Osteoblast (primary cell): ENCODE data around the gene BIRC7. TPM values are rescaled to one million over a fixed set of nuclear protein-coding genes. Genes with fewer than 3 reads are reported as not detected.

Source experiments
- DNase-seq: peaks from one replicate; pipeline ENCODE4 v3.0.0; 2011; ENCODE audit warnings: low spot score, mixed read lengths; ENCODE audit not compliant: insufficient read length; ENCODE audit errors: missing footprints
- H2AFZ ChIP-seq: 2 replicates; pipeline ENCODE4 v1.6.0; 2011; ENCODE audit warnings: mild to moderate bottlenecking, low read length
- H3K27ac ChIP-seq: 2 replicates; pipeline ENCODE4 v1.5.1; 2011; ENCODE audit warnings: mild to moderate bottlenecking, low read depth, low read length, moderate library complexity
- H3K27me3 ChIP-seq: 2 replicates; pipeline ENCODE4 v1.6.0; 2012; ENCODE audit warnings: mild to moderate bottlenecking, control low read depth, inconsistent platforms, low read length, moderate library complexity; ENCODE audit not compliant: insufficient read depth
- H3K36me3 ChIP-seq: 2 replicates; pipeline ENCODE4 v1.5.1; 2011; ENCODE audit warnings: mild to moderate bottlenecking, low read length, control low read depth, moderate library complexity; ENCODE audit not compliant: insufficient read depth
- H3K4me1 ChIP-seq: 2 replicates; pipeline ENCODE4 v1.5.1; 2011; ENCODE audit warnings: mild to moderate bottlenecking, low read length, control low read depth, moderate library complexity; ENCODE audit not compliant: insufficient read depth
- H3K4me2 ChIP-seq: 2 replicates; pipeline ENCODE4 v1.6.0; 2011; ENCODE audit warnings: mild to moderate bottlenecking, low read length; ENCODE audit not compliant: insufficient read depth
- H3K4me3 ChIP-seq: fragments of 200-600 bp; sonication (generic); 3 replicates; pipeline ENCODE4 v1.5.1; 2012; ENCODE audit warnings: mild to moderate bottlenecking, low read length, inconsistent platforms; ENCODE audit not compliant: insufficient read depth
- H3K79me2 ChIP-seq: 2 replicates; pipeline ENCODE4 v1.6.0; 2012; ENCODE audit warnings: mild to moderate bottlenecking, low read length, control low read depth, inconsistent platforms; ENCODE audit not compliant: insufficient read depth
- H3K9me3 ChIP-seq: 2 replicates; pipeline ENCODE4 v1.5.1; 2011; ENCODE audit warnings: low read depth, low read length, control low read depth
- H4K20me1 ChIP-seq: 2 replicates; pipeline ENCODE4 v1.6.0; 2012; ENCODE audit warnings: mild to moderate bottlenecking, low read length, control low read depth; ENCODE audit not compliant: insufficient read depth
- CTCF ChIP-seq: IDR thresholded peaks from 2 replicates; pipeline ENCODE4 v1.5.1; 2011; ENCODE audit warnings: mild to moderate bottlenecking, low read depth, low read length, moderate library complexity; ENCODE audit errors: extremely low read depth
- total RNA-seq: library from RNA; depleted of rRNA; stranded (reverse); fragments of >200 nt; gene quantifications from 2 replicates; pipeline ENCODE4 v1.2.3, GENCODE V29; 2012

Gene BIRC7
- total RNA-seq, 1 donor, result under 0.01 TPM

- Histone ChIP-seq H3K9me3 (no peaks in the 10 kb centered on the region), H3K27ac (no peak overlapping the region), H4K20me1 (peaks cover 45% of the 10 kb centered on the region), H3K4me2 (no peak overlapping the region), H3K36me3 (peaks cover 16% of the 10 kb centered on the region), H3K4me1 (no peaks in the 10 kb centered on the region), H3K4me3 (no peak overlapping the region), H2AFZ (no peak overlapping the region), H3K79me2 (peaks cover 36% of the 10 kb centered on the region), H3K27me3 (no peaks in the 10 kb centered on the region)
- no peak for TF ChIP-seq CTCF
- peak; percentile 55 for DNase-seq
Measured at GRCh38 chr20:63194007-63194796, 41.5 kb upstream of the BIRC7 start.

- Histone ChIP-seq H3K79me2 (peaks cover 42% of the 10 kb centered on the region), H3K27me3 (no peaks in the 10 kb centered on the region), H3K9me3 (no peaks in the 10 kb centered on the region), H4K20me1 (peaks cover 50% of the 10 kb centered on the region), H3K4me3 (no peak overlapping the region), H2AFZ (no peak overlapping the region), H3K36me3 (peaks cover 16% of the 10 kb centered on the region), H3K27ac (no peak overlapping the region), H3K4me2 (no peak overlapping the region), H3K4me1 (no peaks in the 10 kb centered on the region)
- DNase-seq, result peak; percentile 76
- no peak for TF ChIP-seq CTCF
Measured at GRCh38 chr20:63194797-63195173, 40.9 kb upstream of the BIRC7 start.

- Histone ChIP-seq H3K4me3 (no peak overlapping the region), H3K36me3 (peaks cover 32% of the 10 kb centered on the region), H3K9me3 (no peaks in the 10 kb centered on the region), H4K20me1 (peaks cover 68% of the 10 kb centered on the region), H3K4me1 (no peaks in the 10 kb centered on the region), H2AFZ (no peak overlapping the region), H3K27ac (no peak overlapping the region), H3K27me3 (no peaks in the 10 kb centered on the region), H3K4me2 (no peak overlapping the region), H3K79me2 (peaks cover 63% of the 10 kb centered on the region)
- no peak for TF ChIP-seq CTCF
- peak; percentile 58 for DNase-seq
Measured at GRCh38 chr20:63196768-63197470, 38.8 kb upstream of the BIRC7 start.

GRCh38 chr20:63198606-63199005, 37.1 kb upstream of the BIRC7 start:
- Histone ChIP-seq H3K27ac (no peak overlapping the region), H3K4me1 (no peaks in the 10 kb centered on the region), H3K4me2 (no peak overlapping the region), H3K9me3 (no peaks in the 10 kb centered on the region), H3K27me3 (no peaks in the 10 kb centered on the region), H4K20me1 (peaks cover 84% of the 10 kb centered on the region), H2AFZ (no peak overlapping the region), H3K36me3 (peaks cover 49% of the 10 kb centered on the region), H3K79me2 (peaks cover 80% of the 10 kb centered on the region), H3K4me3 (no peak overlapping the region)
- no peak for TF ChIP-seq CTCF
- peak; percentile 38 for DNase-seq
